Adrenal gland (tissue), 12 donors: ENCODE results near the gene PCGF3. TPM values are rescaled to one million over a fixed set of nuclear protein-coding genes. Genes with fewer than 3 reads are reported as not detected.
"Not testable (repeated sequence)": the region's sequence is repeated elsewhere in the genome, so short reads cannot be mapped to it uniquely, and the experiment has no call there.

Experiments used
- DNase-seq, 7 donors: peaks; one replicate each; pipeline ENCODE4 v3.0.0-alpha.2; 2019 to 2020
- H3K27ac ChIP-seq, 5 donors: fragments of 200-600 bp; sonication (generic) in 4 of 5; 1 replicate in 3 of 5; 2 replicates in 2 of 5; pipeline versions ENCODE4 v1.5.1 to v1.8.0; 2016 to 2020; ENCODE audit warnings: mild to moderate bottlenecking in 1 of 5
- H3K27me3 ChIP-seq: fragments of 200-600 bp; 2 replicates; pipeline ENCODE4 v1.8.0; 2021
- H3K36me3 ChIP-seq, 2 donors: fragments of 200-600 bp; replicated peaks in 1 of 2; 1 replicate in 1 of 2; 2 replicates in 1 of 2; pipeline versions ENCODE4 v1.5.1 to v1.8.0; 2018 to 2022
- H3K4me1 ChIP-seq, 2 donors: fragments of 200-600 bp; replicated peaks in 1 of 2; 1 replicate in 1 of 2; 2 replicates in 1 of 2; pipeline versions ENCODE4 v1.5.1 to v1.8.0; 2018 to 2021
- H3K4me3 ChIP-seq, 4 donors: fragments of 200-600 bp; sonication (generic) in 3 of 4; one replicate each; pipeline ENCODE4 v1.5.1; 2016 to 2018
- H3K9me3 ChIP-seq, 3 donors: fragments of 200-600 bp; sonication (generic) in 1 of 3; replicated peaks in 1 of 3; 1 replicate in 2 of 3; 2 replicates in 1 of 3; pipeline versions ENCODE4 v1.5.1 to v1.8.0; 2016 to 2021
- POLR2A ChIP-seq, 2 donors: fragments of 450-650 bp; IDR thresholded peaks; one replicate each; pipeline ENCODE4 v1.6.1; 2017; ENCODE audit warnings: antibody characterized with exemption in 2 of 2, mild to moderate bottlenecking in 2 of 2, moderate library complexity in 1 of 2
- WGBS, 4 donors: extraction: QIAGEN DNeasy Blood & Tissue Kit in 2 of 4; methylation state at CpG; one replicate each; pipeline versions ENCODE4 v1.1.5 to v1.1.7; 2013 to 2017; 5-methylcytosine and 5-hydroxymethylcytosine counted together
- intact Hi-C, 2 donors: fragments of 100-400 bp; cut with DNase I; formaldehyde crosslinking; loops; one replicate each; pipeline versions ENCODE4 v1.14.1 to v1.15.0; 2022 to 2023
- polyA plus RNA-seq, 3 donors: library from polyadenylated mRNA; stranded (reverse); fragments of 200-250 nt in 2 of 3; fragments of 350-450 nt in 1 of 3; fragmentation: Illumina TruSeq in 1 of 3; extraction: RNeasy Lipid Tissue Mini Kit (QIAGEN cat#74804) in 1 of 3; gene quantifications; one replicate each; pipeline ENCODE4 v1.2.3, GENCODE V29; 2013 to 2014
- total RNA-seq, 9 donors: library from RNA; depleted of rRNA in 4 of 9; stranded (reverse); fragments of >200 nt in 4 of 9; fragments of 120-200 nt in 1 of 9; fragmentation: NEBNext Ultra II Directional in 1 of 9; extraction: Animal tissue kit (Norgen Biotek cat#: 25700) in 1 of 9; gene quantifications; one replicate each; pipeline versions ENCODE4 v1.1.0 to v1.2.4, GENCODE V29; 2013 to 2023
- TF ChIP-seq, protein P1 (sequence below), 6 experiments: fragments of 450-650 bp in 4 of 6; fragments of 200-600 bp in 2 of 6; sonication (generic) in 1 of 6; IDR thresholded peaks; 1 replicate in 5 of 6; 2 replicates in 1 of 6; pipeline versions ENCODE4 v1.5.1 to v1.8.0; 2016 to 2021; ENCODE audit warnings: antibody characterized with exemption in 6 of 6, mild to moderate bottlenecking in 2 of 6, moderate library complexity in 1 of 6
- donor health status: healthy with polysubstance abuse.
- donor health status: Bipolar disorder and iron deficiency.
- donor health status: DM: yes; HTN: yes; CAD: no.
- donor health status: DM: no; HTN: no; CAD: no.
- donor health status: DM: no; HTN: no; CAD: no.
- donor health status: DM: yes; HTN: yes; CAD: no.

Gene PCGF3
- total and polyA plus RNA-seq, 12 donors: 26.4 to 178 (median 70.7) TPM

DNA sequence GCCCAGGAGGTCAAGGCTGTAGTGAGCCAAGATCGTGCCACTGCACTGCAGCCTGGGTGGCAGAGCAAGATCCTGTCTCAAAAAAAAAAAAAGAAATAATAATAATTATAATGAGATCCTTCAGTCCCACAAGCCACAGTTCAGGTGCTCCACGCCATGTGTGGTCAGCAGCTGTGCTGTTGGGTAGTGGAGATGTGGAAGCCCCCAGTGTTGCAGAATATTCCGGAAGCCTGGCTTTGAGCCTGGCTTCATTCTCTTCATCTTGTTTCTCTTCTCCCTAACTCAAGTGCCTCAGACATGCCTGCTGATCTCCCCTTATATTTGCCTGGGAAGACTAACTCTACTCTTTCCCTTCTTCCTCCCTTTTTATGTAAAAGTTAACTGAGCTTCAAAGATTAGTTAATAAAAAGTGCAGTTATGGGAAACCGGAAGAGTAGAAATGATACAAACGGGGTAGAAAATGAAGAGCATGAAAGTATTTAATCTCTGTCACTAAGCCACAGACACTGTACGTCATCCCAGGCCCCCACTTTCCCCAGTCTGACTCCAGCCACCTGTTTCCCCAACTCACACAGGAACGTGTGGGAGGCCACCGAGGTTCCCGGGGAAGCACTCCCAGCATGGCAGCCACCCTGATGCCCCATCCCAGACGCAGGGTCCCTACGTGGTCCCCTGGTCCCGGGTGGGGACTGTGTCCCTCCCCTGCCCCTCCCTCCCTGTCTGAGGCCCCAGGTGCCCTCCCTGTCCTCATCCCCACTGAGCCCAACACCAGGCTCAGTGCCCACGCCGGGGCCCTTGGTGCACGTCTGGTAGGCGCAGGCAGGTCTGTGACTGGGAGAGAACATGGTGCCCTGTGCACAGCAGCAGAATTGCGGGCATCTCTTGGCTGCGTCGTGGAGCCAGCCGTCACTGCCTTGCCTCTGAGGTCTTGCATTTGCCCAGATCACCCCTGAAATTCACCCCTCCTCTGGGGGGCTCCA, 24.0 kb downstream of the PCGF3 start:
- Histone ChIP-seq H3K36me3 (peaks cover 0 to 35% of the 10 kb centered on the region in 2 donors), H3K9me3 (no peaks in the 10 kb centered on the region)

DNA sequence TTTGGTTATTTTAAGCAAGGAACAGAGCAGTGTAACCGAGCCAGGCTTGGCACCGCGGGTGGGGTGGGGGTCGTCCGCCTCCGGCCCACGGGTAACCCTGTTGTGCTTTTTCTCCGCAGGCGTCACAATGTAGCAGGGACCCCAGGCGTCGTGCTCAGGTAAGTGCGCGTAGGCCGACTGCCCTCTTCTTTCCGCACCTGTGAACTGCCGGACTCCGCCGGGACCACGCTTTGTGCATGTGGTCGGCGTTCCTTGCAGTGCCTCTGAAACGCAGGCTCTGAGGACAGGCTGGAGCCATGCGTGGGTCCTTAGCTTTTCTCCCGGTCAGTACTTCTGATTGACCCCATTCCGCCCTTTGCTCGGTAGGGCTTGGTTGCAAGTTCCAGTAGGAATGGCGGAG, 24.9 kb downstream of the PCGF3 start:
- Histone ChIP-seq H3K4me3 (no peak overlapping the region), H3K4me1 (peaks cover 24 to 30% of the 10 kb centered on the region in 2 donors), H3K27ac (no peak overlapping the region), H3K27me3 (no peaks in the 10 kb centered on the region), H3K36me3 (peaks cover 0 to 44% of the 10 kb centered on the region in 2 donors), H3K9me3 (no peaks in the 10 kb centered on the region)
- WGBS, 4 donors: 96 to 97% (median 97%) methylated on average over 26 to 27 of the region's 27 CpGs
- intact Hi-C loops: no loop called here
- DNase-seq: no peak
- TF ChIP-seq POLR2A (IDR thresholded peaks at IDR 0.05): no peak
- TF ChIP-seq, protein P1, sequence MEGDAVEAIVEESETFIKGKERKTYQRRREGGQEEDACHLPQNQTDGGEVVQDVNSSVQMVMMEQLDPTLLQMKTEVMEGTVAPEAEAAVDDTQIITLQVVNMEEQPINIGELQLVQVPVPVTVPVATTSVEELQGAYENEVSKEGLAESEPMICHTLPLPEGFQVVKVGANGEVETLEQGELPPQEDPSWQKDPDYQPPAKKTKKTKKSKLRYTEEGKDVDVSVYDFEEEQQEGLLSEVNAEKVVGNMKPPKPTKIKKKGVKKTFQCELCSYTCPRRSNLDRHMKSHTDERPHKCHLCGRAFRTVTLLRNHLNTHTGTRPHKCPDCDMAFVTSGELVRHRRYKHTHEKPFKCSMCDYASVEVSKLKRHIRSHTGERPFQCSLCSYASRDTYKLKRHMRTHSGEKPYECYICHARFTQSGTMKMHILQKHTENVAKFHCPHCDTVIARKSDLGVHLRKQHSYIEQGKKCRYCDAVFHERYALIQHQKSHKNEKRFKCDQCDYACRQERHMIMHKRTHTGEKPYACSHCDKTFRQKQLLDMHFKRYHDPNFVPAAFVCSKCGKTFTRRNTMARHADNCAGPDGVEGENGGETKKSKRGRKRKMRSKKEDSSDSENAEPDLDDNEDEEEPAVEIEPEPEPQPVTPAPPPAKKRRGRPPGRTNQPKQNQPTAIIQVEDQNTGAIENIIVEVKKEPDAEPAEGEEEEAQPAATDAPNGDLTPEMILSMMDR (IDR thresholded peaks at IDR 0.05): no peak

More for the DNA sequence above, 24.0 kb downstream of the PCGF3 start:
- no peak for DNase-seq
- TF ChIP-seq, protein P1 (IDR thresholded peaks at IDR 0.05): no peak
- TF ChIP-seq POLR2A (IDR thresholded peaks at IDR 0.05): no peak
- WGBS, 4 donors: 87 to 93% (median 88%) methylated on average over 15 to 20 of the region's 20 CpGs
- H3K27ac ChIP-seq: peak overlapping the region in 1 of 5 donors; percentile 41
- intact Hi-C loops: no loop called here
- H3K27me3 ChIP-seq: no peaks in the 10 kb centered on the region
- H3K4me1 ChIP-seq: peaks cover 25 to 37% of the 10 kb centered on the region in 2 donors
- no peak overlapping the region for H3K4me3 ChIP-seq

DNA sequence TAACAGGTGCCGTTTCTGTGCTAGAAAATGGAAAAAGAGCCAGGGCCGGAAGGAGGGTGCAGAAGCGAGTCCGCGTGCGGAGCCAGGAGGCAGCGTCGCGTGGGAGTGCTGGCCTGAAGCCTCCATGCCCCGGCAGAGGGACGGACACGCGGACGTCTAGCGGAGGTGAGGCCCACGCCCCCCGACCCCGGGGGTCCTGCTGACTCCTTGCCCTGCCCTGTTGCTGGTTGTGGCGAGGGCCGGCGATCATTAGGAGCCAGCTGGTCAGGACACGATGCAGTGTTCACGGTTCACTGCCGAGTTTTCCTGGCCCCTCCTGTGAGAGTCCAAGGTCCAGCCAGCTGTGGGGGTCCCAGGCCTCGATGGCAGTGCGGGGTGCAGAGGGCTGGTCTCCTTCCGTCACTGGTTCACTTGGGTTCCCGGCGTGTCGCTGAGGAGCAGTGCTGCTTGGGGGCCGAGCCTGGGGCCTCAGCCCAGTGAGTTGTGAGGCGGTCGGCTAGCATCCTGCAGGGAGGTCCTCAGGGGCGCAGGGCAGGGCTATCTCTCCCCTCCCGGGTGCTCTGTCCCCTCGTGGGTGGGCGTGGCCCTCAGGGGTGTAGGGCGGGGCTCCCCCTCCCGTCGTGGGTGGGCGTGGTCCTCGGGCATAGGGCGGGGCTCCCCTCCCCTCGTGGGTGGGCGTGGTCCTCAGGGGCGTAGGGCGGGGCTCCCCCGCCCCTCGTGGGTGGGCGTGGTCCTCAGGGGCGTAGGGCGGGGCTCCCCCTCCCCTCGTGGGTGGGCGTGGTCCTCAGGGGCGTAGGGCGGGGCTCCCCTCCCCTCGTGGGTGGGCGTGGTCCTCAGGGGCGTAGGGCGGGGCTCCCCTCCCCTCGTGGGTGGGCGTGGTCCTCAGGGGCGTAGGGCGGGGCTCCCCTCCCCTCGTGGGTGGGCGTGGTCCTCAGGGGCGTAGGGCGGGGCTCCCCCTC, 25.6 kb downstream of the PCGF3 start:
- Histone ChIP-seq H3K36me3 (peaks cover 0 to 51% of the 10 kb centered on the region in 2 donors), H3K4me1 (peaks cover 17 to 23% of the 10 kb centered on the region in 2 donors)
- WGBS, 4 donors: 90 to 96% (median 94%) methylated on average over 15 to 50 of the region's 68 CpGs
- H3K9me3 ChIP-seq, intact Hi-C loops, H3K4me3 ChIP-seq, DNase-seq, H3K27ac ChIP-seq, H3K27me3 ChIP-seq: not testable (repeated sequence)

DNA sequence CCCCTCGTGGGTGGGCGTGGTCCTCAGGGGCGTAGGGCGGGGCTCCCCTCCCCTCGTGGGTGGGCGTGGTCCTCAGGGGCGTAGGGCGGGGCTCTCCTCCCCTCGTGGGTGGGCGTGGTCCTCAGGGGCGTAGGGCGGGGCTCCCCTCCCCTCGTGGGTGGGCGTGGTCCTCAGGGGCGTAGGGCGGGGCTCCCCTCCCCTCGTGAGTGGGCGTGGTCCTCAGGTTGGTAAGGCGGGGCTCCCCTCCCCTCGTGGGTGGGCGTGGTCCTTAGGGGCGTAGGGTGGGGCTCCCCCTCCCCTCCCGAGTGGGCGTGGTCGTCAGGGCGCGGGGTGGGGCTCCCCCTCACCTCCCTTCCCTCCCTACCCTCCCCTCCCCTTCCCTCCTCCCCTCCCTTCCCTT, 26.3 kb downstream of the PCGF3 start:
- H3K4me1 ChIP-seq: peaks cover 10 to 16% of the 10 kb centered on the region in 2 donors
- H3K36me3 ChIP-seq: peaks cover 0 to 52% of the 10 kb centered on the region in 2 donors
- H3K27ac ChIP-seq, intact Hi-C loops, H3K4me3 ChIP-seq, H3K9me3 ChIP-seq, DNase-seq, H3K27me3 ChIP-seq: not testable (repeated sequence)
- 53 to 72% methylated on average over 8 to 21 of the region's 27 CpGs; no CpG with 5 or more reads in 2 of the 4 donors for WGBS, 4 donors

DNA sequence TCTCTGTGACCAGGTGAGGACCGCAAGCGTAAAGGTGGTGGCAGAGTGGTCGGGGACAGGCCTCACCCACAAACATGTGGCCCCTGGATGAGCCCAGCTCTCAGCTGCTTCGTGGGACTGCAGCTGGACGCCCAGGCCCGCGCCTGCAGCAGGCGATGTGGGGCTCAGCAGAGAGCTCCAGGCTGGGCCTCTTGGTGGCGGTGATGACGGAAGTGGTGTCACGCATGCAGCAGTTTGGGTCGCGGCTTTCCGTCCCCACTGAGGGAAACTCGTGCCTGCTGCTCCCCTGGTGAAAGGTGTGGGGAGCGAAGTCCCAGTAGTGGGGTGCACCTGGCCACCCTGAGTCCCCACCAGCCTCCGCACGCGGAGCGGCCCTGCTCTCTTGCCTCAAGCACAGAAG, 26.9 kb downstream of the PCGF3 start:
- Histone ChIP-seq H3K9me3 (no peaks in the 10 kb centered on the region), H3K27me3 (no peaks in the 10 kb centered on the region), H3K4me1 (peaks cover 6 to 10% of the 10 kb centered on the region in 2 donors), H3K4me3 (no peak overlapping the region), H3K36me3 (peaks cover 0 to 57% of the 10 kb centered on the region in 2 donors), H3K27ac (no peak overlapping the region)
- no peak for DNase-seq
- 93 to 97% (median 96%) methylated on average over 10 to 20 of the region's 20 CpGs for WGBS, 4 donors
- TF ChIP-seq, protein P1 (IDR thresholded peaks at IDR 0.05): no peak
- TF ChIP-seq POLR2A (IDR thresholded peaks at IDR 0.05): no peak
- intact Hi-C loops: no loop called here
